Epidermal melanocyte (primary cell): ENCODE results near the gene GCG.

Source experiments
- DNase-seq: peaks from one replicate; pipeline ENCODE4 v3.0.0; 2011; ENCODE audit warnings: low spot score; ENCODE audit not compliant: insufficient read length

GCG gene

DNA sequence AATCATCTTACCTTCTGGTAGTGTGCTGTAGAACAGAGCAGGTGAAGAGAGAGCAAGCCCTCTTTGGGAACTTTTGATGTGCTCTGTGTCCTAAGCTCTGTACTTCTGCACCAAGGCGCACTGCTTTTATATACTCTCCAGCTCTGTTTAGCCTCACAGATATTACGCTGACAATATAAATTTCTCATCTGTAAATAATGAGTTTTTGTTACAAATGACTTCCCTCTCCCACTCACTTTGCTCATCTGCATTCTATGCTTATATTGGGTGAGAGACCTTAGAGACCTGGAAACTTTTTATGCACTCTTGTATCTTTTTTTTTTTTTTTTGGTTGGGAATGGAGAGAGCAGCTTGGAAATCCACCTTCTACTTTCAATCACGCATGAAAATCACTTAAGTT is at the start of gene GCG:
Gene GCG (minus strand): TSS at position 101 of the 400 bp plus-strand sequence. CDS start 3,069 bp downstream, outside the sequence.
- DNase-seq: no peak

DNA sequence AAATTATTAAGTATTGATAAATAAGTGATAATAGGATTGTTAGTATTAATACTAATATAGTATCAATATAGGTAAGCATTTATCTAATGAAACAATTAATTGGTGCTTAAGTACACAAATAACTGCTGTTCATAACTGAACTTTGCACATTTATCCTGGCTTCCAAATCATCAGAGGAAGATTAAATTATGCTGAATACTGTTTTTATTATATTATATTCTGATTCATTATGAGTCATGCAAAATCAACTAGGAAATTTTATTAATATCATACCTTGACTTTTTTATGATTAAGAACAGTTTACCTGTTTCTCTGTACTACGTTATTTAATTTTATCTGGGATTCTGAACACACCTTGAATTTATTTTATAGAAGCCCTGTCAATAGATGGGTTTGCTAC is 48.6 kb upstream of the GCG start:
- DNase-seq: no peak

DNA sequence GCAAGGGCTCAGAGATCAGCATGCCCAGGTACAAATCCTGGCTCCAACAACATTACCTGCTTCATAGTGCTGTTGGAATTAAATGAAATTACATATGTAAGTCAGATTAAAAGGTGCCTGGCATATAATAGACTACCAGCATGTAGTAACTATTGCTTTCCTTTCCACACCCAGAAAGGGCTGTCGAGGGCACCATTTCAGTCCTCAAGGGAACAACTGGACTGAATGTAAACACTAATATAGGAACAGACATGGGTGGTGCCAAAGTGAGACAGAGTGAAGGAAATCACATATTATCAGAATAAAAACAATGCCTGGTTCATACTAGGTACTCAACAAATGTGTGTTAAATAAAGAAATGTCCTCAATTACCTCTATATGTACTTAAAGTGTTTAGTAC is 47.9 kb upstream of the GCG start:
- DNase-seq: no peak

DNA sequence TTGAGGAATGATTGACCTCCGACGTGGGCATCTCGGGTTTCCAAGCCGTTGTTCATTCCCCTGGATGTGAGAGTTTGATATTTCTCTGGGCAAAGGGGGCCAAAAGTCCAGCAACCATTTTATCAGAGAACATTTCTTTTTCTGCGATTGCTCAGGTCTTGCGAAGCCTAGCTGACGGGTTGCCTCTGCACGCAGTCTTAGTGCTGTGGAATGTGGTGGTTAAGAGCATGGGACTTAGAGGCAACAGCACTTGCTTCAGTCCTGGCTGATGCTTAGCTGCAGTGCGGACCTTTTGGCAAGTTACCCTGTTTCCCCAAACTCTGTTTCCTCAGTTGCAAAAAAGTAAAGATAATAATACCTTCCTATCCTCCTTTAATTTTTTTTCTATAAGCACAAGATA is 46.2 kb upstream of the GCG start:
- no peak for DNase-seq

DNA sequence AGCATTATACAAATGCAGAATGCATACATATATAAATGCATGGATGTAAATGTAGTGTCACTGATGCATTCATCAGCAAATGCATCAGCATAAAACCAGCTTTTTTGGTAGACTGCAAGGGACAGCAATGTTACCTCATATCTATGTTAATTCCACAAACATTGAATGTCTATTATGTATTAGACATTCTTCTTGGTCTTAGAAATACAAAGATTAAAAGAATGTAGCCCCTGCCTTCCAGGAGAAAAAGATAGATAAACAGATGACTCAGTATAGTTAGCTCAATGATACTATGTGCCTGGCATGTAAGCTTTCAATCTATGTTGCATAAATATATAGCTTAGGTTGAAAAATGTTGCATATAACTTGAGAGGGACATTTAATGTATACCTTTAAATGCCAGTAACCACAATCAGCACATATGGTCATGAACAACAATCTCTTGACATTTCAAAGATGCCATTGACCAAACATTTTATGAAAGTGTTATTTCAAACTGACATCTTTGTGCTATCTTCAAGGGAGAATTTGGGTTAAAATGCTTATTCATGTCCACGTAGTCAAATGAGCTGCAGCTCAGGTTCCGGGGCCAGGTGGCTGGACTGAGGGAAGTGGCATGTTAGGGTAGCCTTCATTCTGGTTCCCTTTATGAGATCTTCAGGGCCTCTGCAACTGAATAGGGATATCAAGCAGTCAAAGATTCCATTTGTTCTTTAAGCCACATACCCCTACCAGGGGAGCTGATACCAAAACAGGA is 45.2 kb upstream of the GCG start:
- no peak for DNase-seq

DNA sequence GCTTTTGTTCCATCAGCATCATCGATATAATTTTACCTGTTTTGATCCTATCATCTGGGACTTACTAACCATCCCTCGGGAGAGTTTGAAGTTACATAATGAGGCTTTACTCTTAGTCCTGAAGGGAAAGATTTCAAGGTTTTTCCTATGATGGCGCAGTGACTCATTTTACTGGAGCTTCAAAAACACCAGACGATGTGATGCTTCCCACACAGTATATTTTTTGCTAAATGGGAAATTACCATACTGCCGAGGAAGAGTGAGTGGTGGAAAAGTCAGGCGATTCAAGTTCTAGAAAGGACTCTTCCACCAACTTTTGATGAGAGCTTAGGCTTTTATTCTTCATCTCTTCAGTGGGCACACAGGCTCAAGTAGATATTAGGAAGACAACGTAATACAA is 44.6 kb upstream of the GCG start:
- no peak for DNase-seq

DNA sequence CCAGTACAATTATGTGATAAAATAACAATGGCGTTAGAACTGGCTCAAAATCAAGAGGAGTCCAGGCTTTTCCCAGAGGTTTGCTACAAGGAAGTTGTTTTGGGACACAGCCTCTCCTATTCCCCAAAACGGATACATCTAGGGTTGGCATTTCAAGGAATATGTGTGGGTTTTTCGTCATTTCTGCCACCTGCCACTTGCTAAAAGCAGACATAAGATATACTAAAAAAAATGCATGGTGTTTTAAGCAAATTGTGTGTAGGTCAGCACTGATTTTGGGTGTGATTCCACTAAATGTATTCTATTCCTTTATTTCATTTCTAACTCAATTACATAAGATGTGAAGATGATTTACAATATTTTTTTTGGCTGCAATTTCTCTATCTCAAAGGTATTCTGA is 36.4 kb upstream of the GCG start:
- no peak for DNase-seq

DNA sequence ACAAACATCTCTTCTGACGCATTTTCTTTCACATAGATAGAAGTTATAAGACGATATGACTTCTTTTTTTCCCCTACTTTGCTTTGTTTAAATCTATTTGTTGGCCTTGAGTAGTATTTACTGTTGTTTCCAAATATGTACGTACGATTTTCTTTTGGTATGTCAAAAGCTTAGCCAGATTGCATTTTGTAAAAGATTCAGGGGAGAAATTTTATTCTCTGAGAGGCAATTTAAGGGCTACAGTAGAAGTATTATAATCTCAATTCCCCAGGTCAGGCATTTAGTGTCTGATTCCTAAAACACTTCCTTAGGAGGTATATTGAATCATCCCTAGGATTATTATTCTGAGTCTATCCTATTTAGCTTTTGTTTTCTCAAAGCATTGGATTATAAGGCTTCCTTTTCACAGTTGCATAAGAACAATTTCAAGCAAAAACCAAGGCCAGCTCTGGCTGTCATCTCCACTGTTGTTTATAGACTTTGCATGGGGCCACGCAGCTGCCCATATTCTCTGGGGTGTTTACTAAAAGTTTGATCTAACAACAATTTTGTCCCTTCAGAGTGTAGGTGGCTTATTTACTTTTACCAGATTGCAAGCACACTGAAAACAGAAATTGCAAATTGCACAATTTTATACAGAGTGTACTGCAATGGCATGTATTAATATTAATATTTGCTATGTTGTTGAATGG is 33.6 kb upstream of the GCG start:
- no peak for DNase-seq

DNA sequence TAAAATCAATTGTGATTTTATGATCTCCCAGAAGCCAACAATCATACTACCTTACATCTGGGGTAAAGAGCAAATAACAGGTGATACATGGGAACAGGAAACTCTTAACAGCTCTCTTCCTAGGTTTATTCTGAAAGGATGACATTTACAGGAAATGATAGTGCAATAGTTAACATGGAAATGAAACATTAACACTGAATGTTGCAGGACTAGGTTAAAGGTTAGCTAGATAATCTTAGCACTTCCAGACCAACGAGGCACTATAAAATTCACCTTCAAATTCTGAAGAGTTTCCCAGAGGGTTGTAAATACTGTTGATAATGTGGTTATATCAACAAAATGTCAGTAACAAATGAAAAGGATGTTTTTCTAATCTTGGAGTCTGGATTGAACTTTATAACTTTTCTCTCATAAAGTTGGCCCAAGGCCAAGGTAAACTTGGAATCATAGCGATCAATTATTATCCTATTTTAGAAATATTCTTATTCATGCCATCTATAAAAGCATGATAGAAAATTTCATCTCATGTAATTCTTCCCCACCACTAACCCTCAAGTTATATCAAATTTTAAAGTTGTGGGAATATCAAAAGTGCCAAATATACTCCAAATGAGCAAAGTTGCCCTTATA is 32.9 kb upstream of the GCG start:
- DNase-seq: no peak

DNA sequence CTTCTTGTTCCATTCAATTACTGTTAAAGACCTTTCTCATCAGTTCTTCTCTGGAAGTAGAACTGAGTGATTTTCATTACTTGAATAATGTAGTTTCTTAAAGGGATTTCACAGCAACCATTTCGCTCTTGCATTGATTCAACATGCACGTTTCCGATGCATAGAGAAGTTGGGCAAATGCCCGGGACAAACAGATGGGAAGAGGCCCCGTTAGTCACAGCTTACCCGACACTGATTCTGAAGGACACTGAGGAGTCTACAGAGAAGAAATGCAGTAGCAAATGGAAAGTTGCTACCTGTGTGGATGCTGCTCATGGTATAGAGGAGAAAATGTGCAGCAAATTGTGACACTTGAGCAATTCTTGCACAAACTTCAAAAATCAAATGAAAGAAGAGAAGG is 32.3 kb upstream of the GCG start:
- no peak for DNase-seq

DNA sequence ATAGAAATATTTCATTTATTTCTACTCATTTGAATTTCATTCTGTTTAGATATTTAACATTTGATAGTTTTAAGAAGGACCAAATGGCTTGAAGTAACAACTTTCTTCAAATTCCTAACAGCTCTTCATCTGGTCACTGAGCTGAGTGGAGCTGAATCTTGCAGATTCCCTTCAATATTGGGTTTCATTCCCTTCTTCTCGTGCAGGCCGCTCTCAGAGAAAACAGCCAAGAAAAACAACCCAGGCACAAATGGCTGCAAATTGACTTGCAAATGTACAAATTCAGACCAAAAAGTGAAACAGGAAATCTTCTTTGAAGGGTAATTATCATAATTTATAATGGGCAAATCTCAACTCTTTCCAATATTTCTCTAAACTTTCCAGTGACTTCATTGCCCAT is 30.3 kb upstream of the GCG start:
- DNase-seq: no peak

DNA sequence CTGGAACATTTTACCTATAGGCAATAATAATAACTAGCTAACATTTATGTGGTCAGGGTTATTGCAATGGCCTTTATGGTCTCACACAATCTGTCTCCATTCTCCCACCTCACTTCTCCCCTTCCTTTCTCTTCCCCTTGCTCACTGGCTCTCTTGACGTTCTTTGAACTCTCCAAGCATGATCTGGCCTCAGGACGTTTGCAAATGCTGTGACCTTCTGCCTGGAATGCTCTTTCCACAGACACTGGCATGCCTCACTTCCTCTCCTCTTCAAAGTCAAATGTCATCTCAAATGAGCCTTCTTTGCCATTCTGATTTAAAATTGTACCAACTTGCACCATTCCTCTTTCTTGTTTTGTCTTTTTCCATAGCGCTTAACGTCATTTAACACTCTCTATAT is 25.3 kb upstream of the GCG start:
- DNase-seq: no peak

DNA sequence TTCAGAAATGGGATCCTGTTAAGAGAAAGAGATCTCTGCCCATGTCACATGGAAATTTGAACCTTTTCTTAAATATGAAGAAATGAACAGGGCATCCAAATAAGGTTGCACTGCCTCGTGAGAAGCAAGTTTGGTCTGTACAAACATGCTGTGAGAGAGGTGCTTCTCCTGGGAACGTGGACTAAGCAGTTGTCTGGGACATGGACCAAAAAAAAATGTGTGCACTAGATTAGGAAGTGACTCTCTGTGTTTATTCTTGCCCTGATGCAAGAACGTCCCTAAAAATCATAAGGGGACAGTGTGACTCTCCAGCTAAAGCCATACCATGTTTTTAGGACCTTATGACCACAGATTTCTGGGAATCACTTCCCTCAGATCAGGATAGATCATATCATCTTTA is 23.7 kb upstream of the GCG start:
- DNase-seq: no peak

DNA sequence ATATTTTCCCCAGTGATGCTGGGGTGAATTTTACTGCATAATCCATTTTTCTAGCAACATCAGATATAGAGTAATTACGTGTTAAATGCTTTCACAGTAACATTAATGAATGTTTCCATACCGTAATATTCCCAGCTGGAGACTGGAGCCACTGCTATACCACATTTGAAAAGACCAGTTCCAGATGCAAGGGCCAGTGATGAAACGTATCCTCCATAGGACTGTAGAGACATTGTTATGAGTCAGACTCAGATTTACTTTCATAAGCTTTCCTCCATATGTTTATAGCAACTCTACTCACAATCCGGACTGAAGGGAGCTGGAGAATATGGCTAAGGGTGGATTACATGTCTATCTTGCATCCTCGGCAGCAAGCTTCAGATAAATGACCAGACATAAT is 22.7 kb upstream of the GCG start:
- no peak for DNase-seq

DNA sequence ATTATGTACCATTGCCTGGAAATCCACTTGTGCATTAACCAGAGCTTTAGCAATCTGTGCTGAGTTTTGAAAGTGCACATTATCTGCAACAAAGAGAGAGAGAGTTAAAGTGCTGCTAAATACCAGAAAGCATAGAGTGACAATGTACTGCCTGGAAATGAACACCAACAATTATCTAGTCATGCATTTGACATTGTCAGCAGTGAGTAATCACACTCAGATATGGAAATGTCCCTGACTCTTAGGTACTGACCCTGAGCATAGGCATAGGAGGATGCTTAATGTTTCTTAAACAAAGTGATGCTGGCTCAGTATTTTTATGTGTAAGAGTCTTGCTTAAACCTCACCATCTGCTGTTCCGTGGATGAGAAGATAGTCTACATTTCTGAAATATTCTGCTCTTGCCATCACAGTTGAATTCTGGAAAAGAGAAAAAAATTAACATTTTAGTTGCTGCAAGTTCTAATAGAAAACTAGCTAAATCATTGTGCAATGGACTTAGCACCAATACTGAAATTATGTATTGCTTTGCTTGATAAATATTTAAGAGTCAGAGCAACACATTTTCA is 20.8 kb upstream of the GCG start:
- no peak for DNase-seq

DNA sequence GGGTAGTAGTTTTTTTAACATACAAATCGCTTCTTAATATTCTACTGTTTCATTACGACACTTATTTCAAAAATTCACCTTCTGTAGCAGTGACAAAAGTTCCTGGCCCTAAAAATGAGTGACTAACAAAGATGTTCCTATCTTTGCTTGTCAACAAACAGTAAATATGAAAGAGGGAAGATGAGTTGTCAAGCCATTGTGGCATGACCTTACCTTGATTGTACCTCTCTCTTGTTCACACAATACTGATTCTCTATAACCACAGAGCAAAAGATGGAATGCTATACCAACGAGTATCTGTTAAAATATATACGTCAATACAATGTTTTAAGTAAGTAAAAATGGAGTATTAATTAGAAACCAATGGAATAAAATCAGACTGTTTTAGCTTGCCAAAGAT is 14.7 kb upstream of the GCG start:
- no peak for DNase-seq

DNA sequence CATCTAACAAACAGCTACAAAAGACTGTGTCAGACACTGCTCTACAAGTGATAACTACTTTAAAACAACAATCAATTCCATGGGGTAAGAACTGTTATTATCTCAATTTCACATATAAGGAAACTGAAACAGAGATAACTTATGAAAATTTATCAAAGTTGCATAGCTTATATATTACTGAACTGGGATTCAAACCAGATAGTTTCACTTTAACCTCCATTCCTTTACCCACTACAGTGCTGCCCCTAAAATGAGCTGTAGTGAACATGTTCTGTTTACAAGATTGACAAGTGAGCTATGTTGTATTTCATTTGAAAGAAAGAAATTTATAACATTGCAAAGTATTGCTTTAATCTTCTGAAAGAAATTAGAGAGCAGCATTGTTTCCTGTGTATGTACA is 14.1 kb upstream of the GCG start:
- no peak for DNase-seq

DNA sequence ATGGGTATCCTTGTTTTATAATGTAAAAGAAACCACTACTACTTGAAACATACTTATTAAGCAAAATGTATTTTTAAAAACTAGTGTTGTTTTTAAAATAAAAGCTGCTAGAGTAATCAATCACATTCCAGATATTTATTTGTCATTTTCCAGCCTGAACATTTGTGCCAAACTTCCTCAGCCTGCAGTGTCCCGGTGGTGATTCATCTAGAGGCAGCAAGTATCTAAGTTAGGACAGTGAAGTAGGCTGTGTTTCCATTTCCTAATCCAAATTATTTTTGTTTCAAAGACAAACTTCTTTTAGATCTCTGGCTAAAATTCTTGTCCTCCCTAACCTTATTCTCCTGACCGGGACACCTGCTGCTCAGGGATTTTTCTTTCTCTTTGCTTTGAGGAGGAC is 12.8 kb upstream of the GCG start:
- DNase-seq: no peak

DNA sequence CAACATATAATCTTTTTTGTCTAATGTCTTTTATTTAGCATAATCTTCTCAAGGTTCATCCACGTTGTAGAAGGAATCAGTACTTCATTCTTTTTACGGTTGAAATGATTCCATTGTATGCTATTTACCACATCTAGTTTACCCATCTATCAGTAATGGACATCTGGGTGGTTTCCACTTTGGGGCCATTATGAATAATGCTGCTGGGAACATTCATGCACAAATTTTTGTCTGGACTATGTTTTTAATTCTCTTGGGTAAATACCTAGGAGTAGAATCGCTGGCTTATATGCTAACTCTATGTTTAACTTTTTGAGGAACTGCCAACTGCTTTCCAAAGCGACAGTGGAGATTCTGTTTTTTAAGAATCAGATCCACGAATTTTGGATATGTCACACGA is 7.4 kb upstream of the GCG start:
- no peak for DNase-seq

DNA sequence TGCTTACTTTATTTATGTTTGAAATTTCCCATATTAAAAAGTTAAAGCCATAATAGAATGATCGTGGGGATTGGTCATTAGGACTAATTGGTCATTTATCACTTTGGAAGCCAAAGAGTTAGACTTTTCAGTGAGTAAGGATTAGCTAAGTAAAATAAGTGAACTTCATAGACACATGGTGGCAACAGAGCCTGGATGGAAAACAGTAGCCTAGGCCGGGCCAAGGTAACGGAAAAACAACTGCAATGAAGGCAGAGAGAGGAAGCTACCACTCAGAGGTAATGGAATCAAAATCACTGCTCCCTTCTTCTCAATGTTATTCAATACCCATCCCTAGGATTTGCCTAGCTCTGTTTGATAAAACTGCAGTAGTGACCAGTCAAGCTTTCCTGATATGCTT is 4.1 kb upstream of the GCG start:
- DNase-seq: no peak

DNA sequence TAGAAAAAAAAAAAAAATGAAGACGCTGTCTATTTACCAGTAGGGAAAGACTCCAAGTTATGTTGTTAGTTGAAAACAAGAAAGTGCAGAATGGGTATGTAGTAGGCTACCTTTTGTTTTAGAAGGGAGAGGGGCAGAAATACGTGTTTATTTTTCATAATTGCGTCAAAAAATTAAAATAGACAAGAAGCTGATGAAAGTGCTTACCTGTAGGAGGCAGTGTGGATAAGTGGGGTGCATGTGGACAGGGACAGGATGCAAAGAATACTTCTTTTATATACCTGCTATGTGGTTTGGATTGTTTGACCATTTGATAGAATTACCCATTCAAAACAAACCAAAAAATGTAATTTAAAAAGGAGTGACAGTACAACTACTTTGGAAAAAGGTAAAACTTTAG is 3.0 kb upstream of the GCG start:
- DNase-seq: no peak

DNA sequence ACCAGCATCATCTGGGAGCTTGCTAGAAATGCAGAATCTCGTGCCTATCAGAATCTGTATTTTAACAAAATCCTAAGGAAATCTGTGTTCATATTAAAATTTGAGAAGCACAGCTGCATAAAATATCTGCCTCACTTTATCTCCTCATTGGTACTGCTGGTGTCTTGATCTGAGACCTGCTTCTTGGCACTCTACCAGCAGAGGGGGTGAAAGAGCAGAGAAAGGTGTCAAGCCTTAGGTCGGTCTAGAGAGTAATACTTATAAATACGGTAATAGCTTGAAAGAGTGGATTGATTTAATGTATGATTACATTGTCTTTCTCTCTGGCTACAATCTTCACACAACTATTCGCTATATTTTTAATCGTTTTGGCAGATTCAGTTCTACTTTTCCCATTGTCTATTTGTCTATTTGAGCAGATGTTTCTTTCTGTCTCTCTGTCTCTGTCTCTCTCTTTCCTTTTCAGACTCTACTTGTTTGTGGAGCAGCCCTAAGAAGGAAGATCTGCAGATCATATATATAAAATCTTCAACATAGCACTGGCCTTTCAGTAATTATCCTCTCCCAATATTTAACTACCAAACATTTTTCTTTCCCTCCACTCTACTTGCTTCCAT is 1.7 kb upstream of the GCG start:
- DNase-seq: no peak
